ENCODE data around the gene PDSS2. TPM values are rescaled to one million over a fixed set of nuclear protein-coding genes. Genes with fewer than 3 reads are reported as not detected.

Gene PDSS2
- total RNA-seq, 1 experiment from 2014 or later: 12.1 TPM

DNA sequence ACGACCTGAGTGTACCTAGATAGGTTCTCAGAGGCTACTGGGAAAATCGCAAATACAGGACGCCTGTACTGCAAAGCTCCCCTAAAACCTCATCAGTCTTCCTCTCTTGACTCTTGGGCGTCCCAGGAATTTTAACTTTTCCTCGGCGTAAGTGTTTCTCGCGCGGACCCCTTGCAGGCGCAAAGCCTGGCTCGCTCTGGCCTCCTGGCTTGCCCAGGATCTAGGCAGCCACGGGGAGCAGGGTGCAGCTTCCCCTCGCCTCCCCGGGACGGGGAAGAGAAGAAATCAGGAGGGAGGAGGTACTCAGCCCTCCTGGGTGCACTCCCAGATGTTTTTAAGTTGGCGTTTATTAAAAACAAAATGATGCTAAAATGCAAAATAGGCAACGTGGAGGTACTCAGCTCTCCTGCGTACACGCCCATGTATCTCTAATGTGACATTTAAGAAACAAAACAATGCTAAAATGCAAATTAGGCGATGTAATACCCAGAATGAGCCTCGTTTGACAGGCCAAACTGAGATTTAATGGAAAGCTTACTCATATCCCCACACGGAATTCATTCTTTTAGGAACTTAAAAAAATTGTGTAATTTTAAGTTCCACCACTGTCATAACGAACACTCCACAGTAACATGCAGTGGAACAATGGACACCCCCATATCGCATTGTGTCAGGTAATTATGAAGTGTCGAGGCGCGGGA is 29.0 kb upstream of the PDSS2 start:
- Histone ChIP-seq H4K8ac (replicated peaks; ENCODE audit: insufficient read length, low read depth, low read length) (no peak overlapping the region), H3K27me3 (ENCODE audit: insufficient read depth, low read length) (peaks cover 23% of the 10 kb centered on the region), H4K91ac (ENCODE audit: insufficient read length, low read depth, low read length) (no peak overlapping the region), H3K56ac (ENCODE audit: insufficient read length, low read depth, low read length) (no peak overlapping the region), H3K23ac (ENCODE audit: insufficient read length, low read depth, low read length) (no peak overlapping the region), H4K5ac (ENCODE audit: insufficient read length, low read depth, low read length) (no peak overlapping the region), H3K14ac (ENCODE audit: insufficient read depth, low read length) (no peak overlapping the region; the same call in 1 of the 2 replicates), H2BK20ac (ENCODE audit: low read depth, low read length, poor library complexity, severe bottlenecking) (no peak overlapping the region), H2AFZ (ENCODE audit: low read length) (no peak overlapping the region), H3K4me1 (ENCODE audit: insufficient read depth, low read length) (peaks cover 6% of the 10 kb centered on the region), H3K79me1 (ENCODE audit: insufficient read depth, low read depth, low read length, poor library complexity, severe bottlenecking) (no peaks in the 10 kb centered on the region), H2BK120ac (ENCODE audit: low read depth, low read length, poor library complexity, severe bottlenecking) (no peak overlapping the region), H3K18ac (ENCODE audit: insufficient read length, low read depth, low read length) (no peak overlapping the region), H4K20me1 (ENCODE audit: control insufficient read depth, insufficient read depth, insufficient read length) (no peaks in the 10 kb centered on the region), H3K27ac (ENCODE audit: insufficient read length, low read depth, low read length) (no peak overlapping the region), H3K23me2 (ENCODE audit: insufficient read length, low read depth, low read length, poor library complexity, severe bottlenecking) (peaks cover 36% of the 10 kb centered on the region), H3K9ac (ENCODE audit: extremely low read depth, insufficient read length, low read length) (no peak overlapping the region), H3K9me3 (ENCODE audit: control insufficient read depth, low read depth, low read length) (no peaks in the 10 kb centered on the region), H3T11ph (ENCODE audit: low read length) (no peak overlapping the region), H3K79me2 (ENCODE audit: insufficient read depth, low read length) (no peaks in the 10 kb centered on the region), H2BK12ac (ENCODE audit: insufficient read length, low read depth, low read length) (no peak overlapping the region), H2BK15ac (ENCODE audit: low read depth, low read length) (no peak overlapping the region; the same call in 1 of the 2 replicates), H2BK5ac (ENCODE audit: insufficient read length, low read length) (no peak overlapping the region), H3K4ac (ENCODE audit: low read depth, low read length) (no peak overlapping the region), H3K4me2 (ENCODE audit: insufficient read depth, insufficient read length, low read length) (peak overlapping the region; percentile 98), H2AK5ac (ENCODE audit: insufficient read length, low read length) (no peak overlapping the region)
- Mint-ChIP-seq H3K4me3 (peak overlapping the region; percentile 88 to 97), H3K9me3 (no peaks in the 10 kb centered on the region; a peak in 1 of 5 replicates), H3K36me3 (ENCODE audit: insufficient read depth in 1 of 3, low read depth in 3 of 3) (no peaks in the 10 kb centered on the region), H3K27ac (no peak overlapping the region), H3K4me1 (peaks cover 18 to 20% of the 10 kb centered on the region in 2 experiments), H3K27me3 (ENCODE audit: low read depth) (peaks cover 44% of the 10 kb centered on the region)
- WGBS (ENCODE audit: extremely low coverage, insufficient read length, low lambda C conversion rate): no CpG with 5 or more reads among the region's 27 CpGs
- no peak for DNase-seq
- TF ChIP-seq, protein P1, sequence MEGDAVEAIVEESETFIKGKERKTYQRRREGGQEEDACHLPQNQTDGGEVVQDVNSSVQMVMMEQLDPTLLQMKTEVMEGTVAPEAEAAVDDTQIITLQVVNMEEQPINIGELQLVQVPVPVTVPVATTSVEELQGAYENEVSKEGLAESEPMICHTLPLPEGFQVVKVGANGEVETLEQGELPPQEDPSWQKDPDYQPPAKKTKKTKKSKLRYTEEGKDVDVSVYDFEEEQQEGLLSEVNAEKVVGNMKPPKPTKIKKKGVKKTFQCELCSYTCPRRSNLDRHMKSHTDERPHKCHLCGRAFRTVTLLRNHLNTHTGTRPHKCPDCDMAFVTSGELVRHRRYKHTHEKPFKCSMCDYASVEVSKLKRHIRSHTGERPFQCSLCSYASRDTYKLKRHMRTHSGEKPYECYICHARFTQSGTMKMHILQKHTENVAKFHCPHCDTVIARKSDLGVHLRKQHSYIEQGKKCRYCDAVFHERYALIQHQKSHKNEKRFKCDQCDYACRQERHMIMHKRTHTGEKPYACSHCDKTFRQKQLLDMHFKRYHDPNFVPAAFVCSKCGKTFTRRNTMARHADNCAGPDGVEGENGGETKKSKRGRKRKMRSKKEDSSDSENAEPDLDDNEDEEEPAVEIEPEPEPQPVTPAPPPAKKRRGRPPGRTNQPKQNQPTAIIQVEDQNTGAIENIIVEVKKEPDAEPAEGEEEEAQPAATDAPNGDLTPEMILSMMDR (conservative IDR thresholded peaks at IDR 0.05): no peak
